GM21526 (cell line): ENCODE measurements around the gene QRICH2.
A peak's percentile ranks its signal among the peaks of the same experiment; 100 is the strongest.
"Not testable (repeated sequence)": the region's sequence is repeated elsewhere in the genome, so short reads cannot be mapped to it uniquely, and the experiment has no call there.

Experiments used
- ATAC-seq: cut with Tn5 transposase; IDR thresholded peaks from one replicate; pipeline ENCODE4 v1.9.1; 2021; ENCODE audit warnings: moderate library complexity; ENCODE audit not compliant: unreplicated experiment, low FRiP score

Gene QRICH2

DNA sequence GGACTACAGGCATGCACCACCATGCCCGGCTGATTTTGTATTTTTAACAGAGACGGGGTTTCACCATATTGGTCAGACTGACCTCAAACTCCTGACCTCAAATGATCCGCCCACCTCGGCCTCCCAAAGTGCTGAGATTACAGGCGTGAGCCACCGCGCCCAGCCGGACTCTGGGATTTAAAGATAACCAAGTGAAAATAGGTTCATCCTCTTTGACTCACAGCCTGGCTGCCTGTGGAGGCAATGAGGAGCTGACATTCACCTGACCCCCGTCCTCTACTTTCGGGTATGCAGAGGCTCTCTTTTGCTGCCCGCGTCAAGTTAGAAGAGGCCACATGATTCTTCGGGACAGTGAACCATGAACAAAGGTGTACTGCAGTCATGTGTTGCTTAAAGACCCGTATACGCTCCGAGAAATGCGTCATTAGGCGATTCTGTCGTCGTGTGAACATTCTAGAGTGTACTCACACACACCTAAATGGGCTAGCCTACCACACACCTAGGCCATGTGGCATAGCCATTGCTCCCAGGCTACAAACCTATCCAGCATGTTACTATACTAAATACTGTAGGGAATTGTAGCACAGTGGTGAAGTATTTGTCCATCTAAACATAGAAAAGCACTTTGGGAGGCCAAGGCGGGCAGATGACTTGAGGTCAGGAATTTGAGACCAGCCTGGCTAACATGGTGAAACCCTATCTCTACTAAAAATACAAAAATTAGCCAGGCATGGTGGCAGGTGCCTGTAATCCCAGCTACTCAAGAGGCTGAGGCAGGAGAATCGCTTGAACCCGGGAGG, 54.9 kb downstream of the QRICH2 start:
- not testable (repeated sequence) for ATAC-seq

DNA sequence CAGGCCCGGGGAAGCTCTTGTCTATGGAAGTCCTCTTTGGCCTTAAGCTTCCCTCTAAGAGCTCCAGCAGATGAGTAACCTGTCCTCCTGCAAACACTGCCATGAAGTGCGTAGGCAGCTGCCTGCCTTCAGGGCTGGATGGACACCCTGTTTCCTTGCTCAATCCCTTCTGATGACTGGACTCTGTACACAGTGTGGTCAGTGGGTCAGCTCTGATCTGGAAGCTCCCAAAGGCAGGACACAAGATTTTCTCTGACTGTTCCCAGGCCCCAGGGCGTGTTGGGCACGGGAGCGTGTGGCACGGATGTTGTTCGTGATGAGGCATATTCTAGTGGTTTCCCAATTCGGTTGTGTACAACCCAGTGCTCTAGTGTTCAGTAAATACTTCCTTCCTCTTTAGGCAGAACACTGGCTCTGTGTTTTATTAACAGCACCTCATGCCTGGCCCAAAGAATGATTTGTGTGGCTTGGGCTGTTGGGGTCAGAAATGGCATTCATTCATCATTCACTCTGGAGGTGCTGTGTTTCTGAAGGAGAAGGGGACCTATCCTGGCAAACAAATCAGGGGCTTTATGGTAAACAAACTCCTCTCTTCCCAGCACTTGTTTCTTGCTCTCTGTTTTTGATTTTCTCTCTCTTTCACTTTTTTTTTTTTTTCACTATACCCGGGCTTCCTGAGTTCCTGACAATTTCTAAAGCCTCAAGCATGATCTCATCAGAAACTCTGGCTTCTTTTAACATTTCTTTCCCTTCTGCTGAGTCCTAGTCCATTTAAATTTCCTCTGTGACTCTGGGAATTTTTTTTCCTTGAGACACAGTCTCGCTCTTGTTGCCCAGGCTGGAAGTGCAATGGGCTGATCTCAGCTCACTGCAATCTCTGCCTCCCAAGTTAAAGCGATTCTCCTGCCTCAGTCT, 55.8 kb downstream of the QRICH2 start:
- ATAC-seq, result no peak

- no peak for ATAC-seq
Measured at GRCh38 chr17:76251478-76252039, 56.5 kb downstream of the QRICH2 start.

DNA sequence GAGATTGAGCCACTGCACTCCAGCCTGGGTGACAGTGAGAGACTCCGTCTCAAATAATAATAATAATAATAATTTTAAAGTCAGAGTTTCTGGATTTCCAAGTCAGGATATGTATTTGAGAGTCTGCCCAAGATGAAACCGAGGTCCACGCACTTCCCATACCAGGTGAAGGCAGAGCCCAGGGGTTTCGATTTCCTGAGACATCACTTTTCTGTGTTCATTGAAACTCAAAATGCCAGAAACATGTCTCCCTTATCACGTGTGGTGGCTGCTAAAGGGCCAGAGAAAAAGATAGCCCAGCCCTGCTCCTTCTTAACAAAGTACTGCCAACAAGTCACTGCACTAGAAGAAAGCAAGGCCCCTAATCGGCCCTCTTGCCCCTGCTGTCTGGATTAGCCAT, 57.9 kb downstream of the QRICH2 start:
- ATAC-seq, result no peak

DNA sequence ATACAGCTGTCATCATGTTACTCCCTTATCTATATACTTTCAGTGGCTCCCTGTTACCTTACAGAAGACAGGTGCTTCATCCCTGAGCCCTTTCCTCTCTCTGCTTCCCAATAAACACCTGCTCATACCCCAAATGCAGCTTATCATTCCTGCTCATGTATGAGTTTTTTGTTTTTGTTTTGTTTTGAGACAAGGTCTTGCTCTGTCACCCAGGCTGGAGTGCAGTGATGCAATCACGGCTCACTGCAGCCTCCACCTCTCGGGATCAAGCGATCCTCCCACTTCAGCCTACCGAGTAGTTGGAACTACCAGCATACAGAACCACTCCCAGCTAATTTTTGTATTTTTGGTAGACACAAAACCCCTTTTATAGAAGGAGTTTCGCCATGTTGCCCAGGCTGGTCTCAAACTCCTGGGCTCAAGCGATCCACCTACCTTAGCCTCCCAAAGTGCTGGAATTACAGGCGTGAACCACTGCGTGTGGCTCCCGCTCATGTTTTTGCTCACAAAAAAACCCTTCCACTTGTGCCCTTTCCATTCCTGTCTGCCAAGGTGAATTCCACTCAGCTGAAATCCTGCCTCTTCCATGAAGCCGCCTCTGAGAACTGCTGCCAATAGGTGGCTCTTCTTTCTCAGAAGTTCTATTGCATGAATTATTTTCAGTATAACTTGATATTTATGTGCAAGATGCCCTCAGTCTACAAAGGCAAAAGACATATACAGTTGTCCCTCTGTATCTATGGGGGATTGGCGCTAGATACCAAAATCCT, 59.9 kb downstream of the QRICH2 start:
- ATAC-seq, result no peak

DNA sequence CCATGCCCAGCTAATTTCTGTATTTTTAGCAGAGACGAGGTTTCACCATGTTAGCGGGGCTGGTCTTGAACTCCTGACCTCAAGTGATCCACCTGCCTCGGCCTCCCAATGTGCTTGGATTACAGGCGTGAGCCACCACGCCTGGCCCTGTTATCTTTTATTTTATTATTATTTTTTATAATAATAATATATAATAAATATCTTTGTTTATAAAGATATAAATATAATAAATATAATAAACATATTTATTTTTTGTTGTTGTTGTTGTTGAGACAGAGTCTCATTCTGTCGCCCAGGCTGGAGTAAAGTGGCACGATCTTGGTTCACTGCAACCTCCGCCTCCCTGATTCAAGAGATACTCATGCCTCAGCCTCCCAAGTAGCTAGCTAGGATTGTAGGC, 60.8 kb downstream of the QRICH2 start:
- ATAC-seq, result no peak

DNA sequence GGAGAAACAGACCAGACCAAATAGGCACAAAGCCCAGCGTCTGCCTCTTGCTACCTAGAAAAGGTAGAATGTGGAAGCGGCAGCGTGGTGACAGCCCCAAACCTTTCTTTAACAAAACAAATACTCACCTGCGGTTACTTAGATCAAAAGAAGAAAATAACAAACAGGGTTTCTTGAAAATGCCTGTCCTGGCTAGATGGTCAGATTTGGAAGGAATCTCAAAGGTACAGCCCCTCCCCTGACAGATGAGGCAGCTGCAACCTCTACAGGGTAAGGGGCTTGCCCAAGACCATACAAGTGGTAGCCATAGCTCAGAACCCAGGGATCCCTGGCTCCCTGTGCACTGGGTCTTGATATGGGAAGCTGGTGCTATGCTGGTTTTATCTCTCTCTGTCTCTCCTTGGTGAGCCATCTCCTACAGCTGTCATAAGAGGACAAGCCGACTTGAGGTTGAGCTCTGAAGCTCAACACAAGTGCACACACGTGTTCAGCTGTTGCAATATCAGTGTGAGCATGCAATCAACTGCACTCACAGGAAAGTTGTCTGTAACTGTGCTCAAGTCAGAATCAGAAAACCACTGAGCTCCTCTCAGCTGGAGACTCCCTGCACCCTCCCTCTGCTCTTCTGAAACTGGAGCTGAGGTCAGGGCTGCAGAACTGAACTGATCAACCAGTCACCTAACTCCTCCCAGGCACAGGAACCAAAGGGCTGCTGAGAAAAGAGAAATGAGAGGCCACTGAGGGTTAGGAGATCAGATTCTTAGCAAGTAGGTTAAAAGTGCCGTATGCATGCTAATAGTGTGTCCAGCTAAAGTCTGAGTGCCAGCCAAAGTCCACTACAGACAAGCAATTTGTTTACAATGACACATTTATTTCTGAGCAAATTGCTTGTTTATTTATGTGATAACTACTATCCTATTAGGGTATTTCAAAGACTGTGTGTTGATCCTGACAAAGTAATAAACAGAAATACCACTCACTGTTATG, 61.7 kb downstream of the QRICH2 start:
- peak; percentile 88 for ATAC-seq

DNA sequence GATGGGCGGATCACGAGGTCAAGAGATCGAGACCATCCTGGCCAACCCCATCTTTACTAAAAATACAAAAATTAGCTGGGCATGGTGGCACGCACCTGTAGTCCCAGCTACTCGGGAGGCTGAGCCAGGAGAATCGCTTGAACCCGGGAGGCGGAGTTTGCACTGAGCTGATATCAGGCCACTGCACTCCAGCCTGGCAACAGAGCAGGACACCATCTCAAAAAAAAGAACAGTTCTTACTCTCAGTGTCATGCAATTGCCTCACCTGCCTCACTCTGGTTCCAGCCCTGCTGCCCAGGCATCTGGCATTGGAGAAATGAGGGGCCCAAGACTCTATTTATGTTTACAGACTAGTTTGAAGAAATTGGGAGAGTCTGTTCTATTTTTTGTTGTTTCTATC, 63.4 kb downstream of the QRICH2 start:
- ATAC-seq, result not testable (repeated sequence)

GRCh38 chr17:76243826-76244679, 64.0 kb downstream of the QRICH2 start:
- no peak for ATAC-seq

- ATAC-seq, result no peak
Measured at GRCh38 chr17:76241691-76242255, 66.3 kb downstream of the QRICH2 start.

DNA sequence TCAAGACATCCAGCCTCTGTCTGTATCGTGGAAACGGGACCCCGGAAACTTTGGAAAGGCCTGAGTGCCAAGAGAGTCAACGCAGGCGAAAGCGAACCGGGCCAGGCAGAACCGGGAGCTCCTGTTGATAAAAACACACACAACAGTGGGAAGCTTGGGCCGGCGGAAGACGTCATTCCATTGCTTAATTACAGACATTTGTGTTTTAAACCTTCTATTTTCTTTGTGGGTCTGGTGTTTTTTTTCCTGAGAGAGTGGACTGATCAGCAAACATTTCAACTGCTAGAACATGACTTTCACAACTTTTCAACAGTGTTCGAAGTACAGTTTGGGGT, 66.9 kb downstream of the QRICH2 start:
- no peak for ATAC-seq

GRCh38 chr17:76240461-76241203, 67.4 kb downstream of the QRICH2 start, which contains the start of gene RNF157:
RNF157 (minus strand) TSS chr17:76240493; CDS start chr17:76240240, 253 bp downstream.
- peak; percentile 56 for ATAC-seq

DNA sequence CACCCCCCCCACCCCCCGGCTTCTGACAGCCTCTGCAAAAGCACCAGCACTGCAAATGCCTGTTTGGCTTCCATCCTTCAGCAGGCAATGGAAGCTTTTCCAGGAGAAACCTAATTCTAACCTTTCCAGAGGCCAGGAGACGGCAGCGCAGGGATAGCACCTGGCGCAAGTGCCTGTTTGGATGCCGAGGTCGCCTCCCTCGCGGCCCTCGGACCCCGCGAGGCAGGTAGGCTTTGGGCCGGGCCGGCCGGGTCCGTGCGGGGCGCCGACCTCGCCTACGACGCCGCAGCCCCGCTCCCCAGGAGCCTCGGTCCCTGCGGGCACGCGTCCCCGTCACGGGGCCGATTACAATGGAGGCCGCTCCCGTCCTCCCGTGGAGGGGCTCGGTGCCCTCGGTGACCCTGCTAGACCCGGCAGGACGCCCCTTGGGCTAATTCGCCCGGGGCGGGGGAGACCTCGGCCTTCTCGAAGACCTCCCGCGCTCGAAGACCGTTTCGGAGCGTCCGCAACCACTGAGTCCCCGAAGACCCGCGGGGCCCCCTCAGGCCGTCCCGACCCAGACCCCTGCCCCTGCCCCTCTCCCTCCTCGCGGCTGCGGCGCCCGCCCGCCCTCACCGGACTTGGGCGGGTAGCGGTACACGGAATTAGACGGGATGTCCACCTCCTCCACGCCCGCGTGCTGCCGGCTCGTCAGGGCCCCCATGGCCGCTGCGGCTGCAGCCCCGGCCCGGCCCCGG, 68.4 kb downstream of the QRICH2 start:
- ATAC-seq, result peak; percentile 19

- no peak for ATAC-seq
Measured at GRCh38 chr17:76238847-76239537, 69.1 kb downstream of the QRICH2 start.

- ATAC-seq, result no peak
Measured at GRCh38 chr17:76237859-76238313, 70.2 kb downstream of the QRICH2 start.

DNA sequence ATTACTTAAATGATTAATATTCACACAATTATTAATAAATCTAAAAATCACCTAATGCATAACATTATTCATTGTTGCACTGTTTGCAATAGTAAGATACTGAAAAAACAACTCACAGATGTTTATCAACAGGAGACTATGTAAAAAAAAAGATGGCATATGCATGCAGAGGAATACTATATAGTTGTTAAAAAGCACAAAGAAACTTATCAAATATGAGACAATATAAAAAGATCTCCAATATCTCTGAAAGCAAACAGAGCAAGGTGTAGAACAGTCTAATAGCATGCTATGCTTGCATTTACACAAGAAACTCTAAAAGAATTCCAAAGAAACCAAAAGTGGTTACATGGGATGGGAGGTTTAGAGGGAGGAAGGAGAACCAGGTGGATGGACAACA, 71.5 kb downstream of the QRICH2 start:
- ATAC-seq, result no peak
